ENCODE measurements around the gene TMEM145. TPM values are rescaled to one million over a fixed set of nuclear protein-coding genes. Genes with fewer than 3 reads are reported as not detected.
A peak's percentile ranks its signal among the peaks of the same experiment; 100 is the strongest.

Gene TMEM145
- total and polyA plus RNA-seq, 10 of the 15 experiments (the other 5 are each of a cell fraction or from before 2014, with no cell fraction given), result 0.04 to 0.97 (median 0.16) TPM; not detected in 4

DNA sequence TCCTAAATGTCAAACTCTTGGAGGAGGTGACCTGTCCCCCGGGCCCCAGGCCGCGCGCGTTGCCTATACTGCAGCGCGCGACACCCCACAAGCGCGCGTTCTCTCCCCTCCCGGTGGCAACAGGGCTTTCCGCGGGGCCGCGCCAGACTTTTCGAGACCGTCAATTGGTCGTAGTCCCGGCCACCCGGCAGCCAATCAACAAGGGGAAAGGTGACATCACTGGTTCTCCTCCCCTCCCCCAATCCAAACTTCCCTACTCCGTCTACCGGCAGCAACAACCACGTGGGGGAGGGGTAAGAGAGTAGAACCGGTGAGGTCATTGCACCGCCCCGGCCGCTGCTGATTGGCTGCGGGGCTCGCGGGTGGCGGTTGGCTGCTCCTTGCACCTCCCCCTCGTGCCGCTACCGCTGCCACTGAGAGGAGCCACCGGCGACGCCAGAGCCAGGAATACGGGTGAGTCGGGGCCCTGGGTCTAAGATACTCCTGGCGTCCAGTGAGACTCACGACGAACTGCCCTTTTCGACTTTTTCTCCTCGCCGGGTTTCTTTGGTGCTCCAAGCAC lies 44.9 kb upstream of the TMEM145 start (continued):
- TF ChIP-seq, protein P1, sequence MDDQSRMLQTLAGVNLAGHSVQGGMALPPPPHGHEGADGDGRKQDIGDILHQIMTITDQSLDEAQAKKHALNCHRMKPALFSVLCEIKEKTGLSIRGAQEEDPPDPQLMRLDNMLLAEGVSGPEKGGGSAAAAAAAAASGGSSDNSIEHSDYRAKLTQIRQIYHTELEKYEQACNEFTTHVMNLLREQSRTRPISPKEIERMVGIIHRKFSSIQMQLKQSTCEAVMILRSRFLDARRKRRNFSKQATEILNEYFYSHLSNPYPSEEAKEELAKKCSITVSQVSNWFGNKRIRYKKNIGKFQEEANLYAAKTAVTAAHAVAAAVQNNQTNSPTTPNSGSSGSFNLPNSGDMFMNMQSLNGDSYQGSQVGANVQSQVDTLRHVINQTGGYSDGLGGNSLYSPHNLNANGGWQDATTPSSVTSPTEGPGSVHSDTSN (IDR thresholded peaks at IDR 0.05; ENCODE audit: insufficient replicate concordance, low read depth, low read length), result peak; percentile 38
- TF ChIP-seq, protein P2, sequence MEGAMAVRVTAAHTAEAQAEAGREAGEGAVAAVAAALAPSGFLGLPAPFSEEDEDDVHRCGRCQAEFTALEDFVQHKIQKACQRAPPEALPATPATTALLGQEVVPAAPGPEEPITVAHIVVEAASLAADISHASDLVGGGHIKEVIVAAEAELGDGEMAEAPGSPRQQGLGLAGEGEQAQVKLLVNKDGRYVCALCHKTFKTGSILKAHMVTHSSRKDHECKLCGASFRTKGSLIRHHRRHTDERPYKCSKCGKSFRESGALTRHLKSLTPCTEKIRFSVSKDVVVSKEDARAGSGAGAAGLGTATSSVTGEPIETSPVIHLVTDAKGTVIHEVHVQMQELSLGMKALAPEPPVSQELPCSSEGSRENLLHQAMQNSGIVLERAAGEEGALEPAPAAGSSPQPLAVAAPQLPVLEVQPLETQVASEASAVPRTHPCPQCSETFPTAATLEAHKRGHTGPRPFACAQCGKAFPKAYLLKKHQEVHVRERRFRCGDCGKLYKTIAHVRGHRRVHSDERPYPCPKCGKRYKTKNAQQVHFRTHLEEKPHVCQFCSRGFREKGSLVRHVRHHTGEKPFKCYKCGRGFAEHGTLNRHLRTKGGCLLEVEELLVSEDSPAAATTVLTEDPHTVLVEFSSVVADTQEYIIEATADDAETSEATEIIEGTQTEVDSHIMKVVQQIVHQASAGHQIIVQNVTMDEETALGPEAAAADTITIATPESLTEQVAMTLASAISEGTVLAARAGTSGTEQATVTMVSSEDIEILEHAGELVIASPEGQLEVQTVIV (IDR thresholded peaks at IDR 0.05; ENCODE audit: borderline replicate concordance, partially characterized antibody), result no peak
- TF ChIP-seq HCFC1 (IDR thresholded peaks at IDR 0.05; ENCODE audit: low read length), result no peak
- TF ChIP-seq MEF2B (IDR thresholded peaks at IDR 0.05; ENCODE audit: partially characterized antibody, poor library complexity, severe bottlenecking), result no peak
- TF ChIP-seq POLR2A (IDR thresholded peaks at IDR 0.05; ENCODE audit: low read depth, low read length), result peak; percentile 72
- 0 out of 2 replicates have a peak, but pooled peaks have one; percentile 24 for TF ChIP-seq GATAD2B (conservative IDR thresholded peaks at IDR 0.05; ENCODE audit: low read depth)
- peak; percentile 49; the same call in 1 of the 2 replicates for TF ChIP-seq POLR2AphosphoS5 (IDR thresholded peaks at IDR 0.05; ENCODE audit: low read length)
- no peak for TF ChIP-seq NFYA (IDR thresholded peaks at IDR 0.05; ENCODE audit: borderline replicate concordance, low read depth, low read length)
- TF ChIP-seq, protein P3, sequence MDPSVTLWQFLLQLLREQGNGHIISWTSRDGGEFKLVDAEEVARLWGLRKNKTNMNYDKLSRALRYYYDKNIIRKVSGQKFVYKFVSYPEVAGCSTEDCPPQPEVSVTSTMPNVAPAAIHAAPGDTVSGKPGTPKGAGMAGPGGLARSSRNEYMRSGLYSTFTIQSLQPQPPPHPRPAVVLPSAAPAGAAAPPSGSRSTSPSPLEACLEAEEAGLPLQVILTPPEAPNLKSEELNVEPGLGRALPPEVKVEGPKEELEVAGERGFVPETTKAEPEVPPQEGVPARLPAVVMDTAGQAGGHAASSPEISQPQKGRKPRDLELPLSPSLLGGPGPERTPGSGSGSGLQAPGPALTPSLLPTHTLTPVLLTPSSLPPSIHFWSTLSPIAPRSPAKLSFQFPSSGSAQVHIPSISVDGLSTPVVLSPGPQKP (IDR thresholded peaks at IDR 0.05; ENCODE audit: low read depth, low read length), result no peak
- no peak; the same call in 1 of the 2 replicates for TF ChIP-seq YY1 (IDR thresholded peaks at IDR 0.05; ENCODE audit: low read depth, low read length)
- TF ChIP-seq CREM (IDR thresholded peaks at IDR 0.05; ENCODE audit: low read depth), result no peak
- no peak for TF ChIP-seq ZSCAN29 (IDR thresholded peaks at IDR 0.05)
- TF ChIP-seq ASH2L (IDR thresholded peaks at IDR 0.05; ENCODE audit: borderline replicate concordance, low read depth), result no peak
- TF ChIP-seq SIX5 (IDR thresholded peaks at IDR 0.05; ENCODE audit: low read depth, low read length, severe bottlenecking), result no peak
- peak; percentile 87 for TF ChIP-seq JUND (IDR thresholded peaks at IDR 0.05; ENCODE audit: low read depth, low read length)
- TF ChIP-seq, protein P4, sequence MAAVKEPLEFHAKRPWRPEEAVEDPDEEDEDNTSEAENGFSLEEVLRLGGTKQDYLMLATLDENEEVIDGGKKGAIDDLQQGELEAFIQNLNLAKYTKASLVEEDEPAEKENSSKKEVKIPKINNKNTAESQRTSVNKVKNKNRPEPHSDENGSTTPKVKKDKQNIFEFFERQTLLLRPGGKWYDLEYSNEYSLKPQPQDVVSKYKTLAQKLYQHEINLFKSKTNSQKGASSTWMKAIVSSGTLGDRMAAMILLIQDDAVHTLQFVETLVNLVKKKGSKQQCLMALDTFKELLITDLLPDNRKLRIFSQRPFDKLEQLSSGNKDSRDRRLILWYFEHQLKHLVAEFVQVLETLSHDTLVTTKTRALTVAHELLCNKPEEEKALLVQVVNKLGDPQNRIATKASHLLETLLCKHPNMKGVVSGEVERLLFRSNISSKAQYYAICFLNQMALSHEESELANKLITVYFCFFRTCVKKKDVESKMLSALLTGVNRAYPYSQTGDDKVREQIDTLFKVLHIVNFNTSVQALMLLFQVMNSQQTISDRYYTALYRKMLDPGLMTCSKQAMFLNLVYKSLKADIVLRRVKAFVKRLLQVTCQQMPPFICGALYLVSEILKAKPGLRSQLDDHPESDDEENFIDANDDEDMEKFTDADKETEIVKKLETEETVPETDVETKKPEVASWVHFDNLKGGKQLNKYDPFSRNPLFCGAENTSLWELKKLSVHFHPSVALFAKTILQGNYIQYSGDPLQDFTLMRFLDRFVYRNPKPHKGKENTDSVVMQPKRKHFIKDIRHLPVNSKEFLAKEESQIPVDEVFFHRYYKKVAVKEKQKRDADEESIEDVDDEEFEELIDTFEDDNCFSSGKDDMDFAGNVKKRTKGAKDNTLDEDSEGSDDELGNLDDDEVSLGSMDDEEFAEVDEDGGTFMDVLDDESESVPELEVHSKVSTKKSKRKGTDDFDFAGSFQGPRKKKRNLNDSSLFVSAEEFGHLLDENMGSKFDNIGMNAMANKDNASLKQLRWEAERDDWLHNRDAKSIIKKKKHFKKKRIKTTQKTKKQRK (IDR thresholded peaks at IDR 0.05; ENCODE audit: low read depth, low read length), result no peak
- TF ChIP-seq HDGF (IDR thresholded peaks at IDR 0.05), result peak; percentile 75; the same call in 1 of the 2 replicates
- TF ChIP-seq CREB1 (IDR thresholded peaks at IDR 0.05; ENCODE audit: low read depth), result peak; percentile 71
- TF ChIP-seq IKZF2 (IDR thresholded peaks at IDR 0.05), result no peak; a peak in 1 of 4 replicates
- no peak for TF ChIP-seq KLF5 (IDR thresholded peaks at IDR 0.05; ENCODE audit: partially characterized antibody)
- peak; percentile 45; the same call in 1 of the 2 replicates for TF ChIP-seq MYB (IDR thresholded peaks at IDR 0.05; ENCODE audit: borderline replicate concordance, low read depth, low read length)
- TF ChIP-seq ETV6 (conservative IDR thresholded peaks at IDR 0.05 in 1 of 2, IDR thresholded peaks at IDR 0.05 in 1 of 2; ENCODE audit: borderline replicate concordance in 1 of 2, low read depth in 1 of 2), result no peak
- TF ChIP-seq ZBED1 (IDR thresholded peaks at IDR 0.05; ENCODE audit: borderline replicate concordance), result no peak
- peak; percentile 73; the same call in 1 of the 2 replicates for TF ChIP-seq PAX5 (IDR thresholded peaks at IDR 0.05; ENCODE audit: borderline replicate concordance, low read depth, low read length)

All from GM12878 (cell line).